HuH-7 (cell line): ENCODE measurements around the gene HUNK.

Source experiments
- DNase-seq: peaks from one replicate; pipeline ENCODE4 v3.0.0; 2011; ENCODE audit warnings: low spot score

The HUNK gene

GRCh38 chr21:31896019-31896418, 23.2 kb downstream of the HUNK start:
- DNase-seq = no peak

DNA sequence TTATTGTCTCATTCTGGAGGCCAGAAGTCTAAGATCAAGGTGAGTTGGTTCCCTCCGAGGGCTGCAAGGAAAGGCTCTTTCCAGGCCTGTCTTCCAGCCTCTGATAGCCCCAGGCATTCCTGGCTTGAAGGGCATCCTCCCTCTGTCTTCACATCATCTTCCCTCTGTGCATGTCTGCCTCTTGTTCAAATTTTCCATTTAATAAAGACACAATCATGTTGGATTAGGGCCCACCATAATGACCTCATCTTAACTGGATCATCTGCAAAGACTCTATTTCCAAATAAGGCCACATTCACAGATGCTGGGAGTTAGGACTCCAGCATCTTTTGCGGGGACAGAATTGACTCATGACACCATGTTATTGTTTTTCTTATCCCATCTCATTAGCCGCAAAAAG, 24.5 kb downstream of the HUNK start:
- no peak for DNase-seq

GRCh38 chr21:31898933-31899630, 26.3 kb downstream of the HUNK start:
- no peak for DNase-seq

DNA sequence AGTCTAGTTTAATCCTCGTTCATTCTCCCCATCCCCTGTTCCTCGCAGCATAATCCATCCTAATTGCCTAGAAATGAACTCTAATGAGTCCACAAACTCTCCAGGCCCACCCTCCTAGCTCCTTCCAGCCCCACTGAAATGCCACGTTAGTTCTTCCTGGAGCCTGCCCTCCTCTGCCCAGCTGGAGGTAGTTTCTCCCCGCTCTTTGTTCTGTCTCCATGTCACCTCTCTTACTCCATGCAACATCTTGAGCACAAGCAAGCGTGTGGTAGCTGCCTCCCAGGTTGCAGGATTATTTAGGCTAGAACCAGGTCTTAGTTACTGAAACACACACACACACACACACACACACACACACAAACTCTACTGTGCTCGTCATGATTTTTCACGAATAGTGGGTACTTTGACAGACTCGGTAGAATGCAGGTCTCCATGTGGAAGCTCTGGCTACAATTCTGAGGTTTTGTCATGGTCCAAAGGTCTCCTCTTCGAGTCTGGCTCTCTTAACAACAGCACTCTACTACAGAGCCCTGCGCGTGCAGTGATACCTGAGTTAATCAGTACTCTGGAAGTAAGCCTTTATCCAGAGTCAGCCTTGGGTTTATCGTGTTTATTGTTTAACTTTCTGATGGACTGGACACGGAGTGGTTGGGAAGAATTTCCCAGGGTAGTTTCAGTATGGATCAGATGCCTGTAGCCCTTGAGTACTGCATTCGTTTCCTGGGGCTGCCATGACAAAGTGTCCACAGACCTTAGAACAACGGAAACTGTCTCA, 27.5 kb downstream of the HUNK start:
- peak; percentile 60 for DNase-seq

DNA sequence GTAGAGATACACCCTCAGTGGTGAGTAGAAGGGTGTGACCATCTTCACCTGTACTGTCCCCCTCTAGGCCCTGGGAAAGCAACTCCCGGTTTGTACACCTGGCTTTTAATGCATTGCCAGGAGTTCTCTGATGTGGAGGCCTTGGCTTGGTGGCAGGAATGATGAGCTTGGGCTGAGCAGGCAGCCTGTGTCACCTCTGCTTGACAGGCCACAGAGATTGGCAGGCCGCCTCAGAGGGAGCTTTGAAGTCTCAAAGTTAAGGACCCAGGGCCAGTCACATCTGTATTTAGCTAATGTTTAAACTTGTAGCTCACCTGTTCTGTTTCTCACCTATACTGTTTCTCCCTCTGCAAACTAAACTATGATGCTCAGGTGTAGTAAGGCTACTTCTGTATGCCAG, 28.5 kb downstream of the HUNK start:
- DNase-seq = no peak

GRCh38 chr21:31902438-31902837, 29.6 kb downstream of the HUNK start:
- DNase-seq = no peak

DNA sequence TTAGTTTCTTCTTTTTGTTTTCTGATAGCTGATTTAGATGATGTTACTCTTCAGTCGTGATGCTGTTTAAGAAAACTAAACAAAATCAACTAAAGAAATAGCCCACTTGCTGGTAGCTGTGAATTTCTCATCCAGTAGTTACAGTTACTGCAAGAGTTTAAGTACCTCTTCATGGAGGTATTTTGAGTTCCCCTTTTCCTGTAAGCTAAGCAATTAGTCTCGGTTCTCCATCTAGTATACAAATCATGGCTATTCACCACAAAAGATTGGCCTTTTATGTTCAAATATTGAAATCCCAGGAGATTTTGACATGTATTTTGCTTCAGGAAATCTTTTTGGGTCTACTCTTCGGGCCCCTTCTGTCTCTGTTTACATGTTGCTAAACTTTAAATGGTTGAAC, 31.1 kb downstream of the HUNK start:
- DNase-seq = no peak

- no peak for DNase-seq
These were observed 33.0 kb downstream of the HUNK start for GRCh38 chr21:31905503-31906451.

DNA sequence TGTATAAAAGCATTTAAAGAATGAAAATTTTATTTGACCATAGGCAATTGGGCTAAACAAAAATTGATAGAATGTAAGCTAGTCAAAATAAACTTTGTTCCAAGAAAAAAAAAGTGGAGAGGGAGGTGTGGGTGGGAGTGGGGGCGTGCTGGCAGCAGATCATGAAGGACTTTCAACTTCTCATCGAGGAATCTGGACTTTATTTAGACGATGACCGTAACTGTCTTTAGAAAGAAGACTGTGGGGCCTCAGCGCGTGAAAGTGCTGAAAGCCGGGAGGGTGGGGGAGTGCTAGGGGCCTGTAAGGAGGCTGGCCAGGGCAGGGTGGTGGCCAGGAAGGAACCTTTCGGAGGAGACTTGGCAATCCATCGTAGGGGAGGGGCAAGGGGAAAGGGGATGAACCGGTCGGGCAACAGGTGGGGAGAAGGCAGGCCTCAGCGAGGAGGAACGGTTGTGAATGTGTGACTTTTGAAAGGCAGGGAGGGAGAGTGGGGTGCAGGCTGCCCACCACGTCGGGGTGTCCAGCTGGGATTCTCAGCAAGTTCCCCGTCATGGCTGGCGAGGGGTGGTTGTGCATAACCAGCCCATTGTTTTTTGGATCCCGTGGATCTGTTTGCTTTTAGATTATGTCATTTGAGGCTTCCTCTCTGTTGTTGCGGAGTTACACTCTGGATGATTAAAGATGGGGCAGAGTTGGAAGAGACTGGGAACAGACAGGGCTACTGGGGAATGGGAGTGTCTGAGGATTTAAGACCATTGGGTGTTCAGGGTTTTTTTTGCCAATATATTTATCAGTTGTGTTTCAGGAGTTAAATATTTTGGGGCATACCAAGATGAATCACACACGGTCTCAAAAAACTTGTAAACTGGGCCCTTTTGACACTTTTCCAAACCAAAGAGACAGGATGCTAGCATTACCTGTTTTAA, 35.5 kb downstream of the HUNK start:
- DNase-seq = no peak

GRCh38 chr21:31909153-31910073, 36.6 kb downstream of the HUNK start:
- no peak for DNase-seq

DNA sequence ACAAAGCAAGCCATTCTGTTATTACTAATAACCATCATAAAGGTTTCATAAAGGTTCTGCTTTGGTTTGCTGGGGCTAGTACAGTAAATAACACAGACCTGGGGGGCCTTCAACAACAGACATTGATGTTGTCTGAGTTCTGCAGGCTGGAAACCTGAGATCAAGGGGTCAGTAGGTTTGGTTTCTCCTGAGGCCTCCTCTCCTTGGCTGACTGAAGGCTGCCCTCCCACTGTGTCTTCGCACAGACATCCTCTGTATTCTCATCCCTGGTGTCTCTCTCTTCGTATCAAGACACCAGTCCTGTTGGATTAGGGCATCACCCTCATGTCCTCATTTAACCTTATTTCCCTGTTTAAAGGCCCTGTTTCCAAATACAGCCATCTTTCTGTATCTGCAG, 37.3 kb downstream of the HUNK start:
- no peak for DNase-seq

- no peak for DNase-seq
These were observed 38.5 kb downstream of the HUNK start for GRCh38 chr21:31911138-31911907.

- no peak for DNase-seq
These were observed 39.7 kb downstream of the HUNK start for GRCh38 chr21:31912501-31912900.

DNA sequence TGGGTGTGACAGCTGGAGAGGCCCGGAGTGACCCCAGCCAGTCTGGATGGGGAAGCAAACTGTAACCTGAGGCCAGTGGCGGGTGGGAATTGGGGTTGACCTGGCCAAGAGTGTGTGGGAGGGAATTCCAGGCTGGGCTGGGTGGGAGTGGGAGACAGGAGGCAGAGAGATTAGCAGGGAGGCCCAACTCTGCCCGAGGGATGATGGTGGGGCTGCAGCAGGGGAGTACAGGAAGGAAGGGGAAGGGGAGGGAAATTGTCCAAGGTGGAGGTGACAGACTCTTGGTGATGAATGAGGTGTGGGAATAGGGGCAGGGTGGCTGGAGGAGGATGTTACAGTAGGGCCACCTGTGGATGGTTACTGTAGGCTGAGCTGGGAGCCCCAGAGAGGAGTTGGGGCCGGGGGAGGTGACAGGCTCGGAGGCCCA, 40.4 kb downstream of the HUNK start:
- DNase-seq = no peak

DNA sequence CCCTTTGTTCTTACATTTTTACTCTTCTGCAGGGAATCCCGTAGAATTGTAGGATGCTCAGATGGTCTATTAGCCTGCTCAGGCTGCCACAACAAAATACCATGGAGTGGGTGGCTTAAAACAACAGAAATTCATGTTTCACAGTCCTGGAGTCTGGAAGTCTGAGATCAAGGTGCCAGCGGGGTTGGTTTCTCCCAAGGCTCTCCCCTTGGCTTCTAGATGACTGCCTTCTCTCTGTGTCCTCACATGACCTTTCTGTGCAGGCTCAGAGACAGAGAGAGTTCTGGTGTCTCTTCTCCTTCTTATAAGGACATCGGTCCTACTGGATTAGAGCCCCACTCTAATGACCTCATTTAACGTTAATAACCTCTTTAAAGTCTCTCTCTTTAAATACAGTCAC, 41.7 kb downstream of the HUNK start:
- no peak for DNase-seq

- no peak for DNase-seq
These were observed 42.7 kb downstream of the HUNK start for GRCh38 chr21:31915566-31915965.

DNA sequence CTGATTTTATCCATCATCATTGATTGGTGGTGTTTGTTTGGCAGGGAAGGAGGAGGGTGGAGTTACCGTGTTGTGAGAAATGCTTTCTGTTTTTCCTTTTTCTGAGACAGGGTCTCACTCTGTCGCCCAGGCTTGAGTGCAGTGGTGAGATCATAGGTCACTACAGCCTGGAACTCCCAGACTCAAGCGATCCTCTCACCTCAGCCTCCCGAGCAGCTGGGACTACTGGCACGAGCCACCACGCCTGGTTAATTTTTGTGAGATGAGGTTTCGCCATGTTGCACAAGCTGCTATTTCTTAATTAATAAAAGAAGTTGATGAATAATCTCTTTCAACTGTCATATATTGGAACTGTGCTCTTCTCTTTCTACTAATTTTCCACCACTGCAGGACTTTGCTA, 44.3 kb downstream of the HUNK start:
- no peak for DNase-seq

DNA sequence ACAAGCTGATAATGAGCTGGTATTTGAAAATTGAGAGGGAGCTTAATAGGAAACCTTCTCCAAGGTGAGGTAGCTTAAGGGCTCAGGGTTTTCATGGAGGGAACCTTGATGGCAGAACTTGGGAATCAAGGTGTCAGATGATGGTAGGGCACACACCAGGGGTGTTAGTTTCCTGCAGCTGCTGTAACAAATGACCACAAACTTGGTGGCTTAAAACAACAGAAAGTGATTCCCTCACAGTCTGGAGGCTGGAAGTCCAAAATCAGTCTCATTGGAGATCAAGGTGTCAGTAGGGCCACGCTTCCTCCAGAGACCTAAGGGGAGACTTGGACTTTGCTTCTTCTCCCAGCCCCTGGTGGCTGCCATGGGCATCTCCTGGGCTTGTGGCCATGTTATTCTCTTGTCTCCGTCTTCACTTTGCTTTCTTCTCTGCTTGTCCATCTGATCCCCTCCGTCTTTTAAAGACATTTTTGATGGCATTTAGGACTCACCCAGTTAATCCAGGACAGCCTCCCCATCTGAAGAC, 45.5 kb downstream of the HUNK start:
- DNase-seq = no peak

DNA sequence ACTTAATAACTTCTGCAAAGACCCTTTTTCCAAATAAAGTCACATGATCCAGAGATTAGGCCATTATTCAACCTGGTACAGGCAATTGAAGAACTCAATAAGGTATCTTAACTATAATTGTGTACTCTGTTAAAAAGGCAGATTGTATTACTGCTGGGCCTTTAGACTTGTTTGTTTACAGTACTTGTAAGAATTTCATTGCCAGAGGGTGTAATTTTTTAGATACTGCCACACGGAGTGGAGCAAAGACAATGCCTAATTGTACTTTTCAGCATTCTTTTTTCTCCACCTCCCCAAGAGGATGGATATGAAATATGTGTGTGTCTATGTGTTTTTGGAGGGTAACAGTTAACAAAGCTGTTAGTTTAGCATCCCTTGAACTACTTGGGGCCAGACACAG, 47.5 kb downstream of the HUNK start:
- DNase-seq = no peak
